ENCODE measurements around the gene APBB1IP. TPM values are rescaled to one million over a fixed set of nuclear protein-coding genes. Genes with fewer than 3 reads are reported as not detected.
"Not testable (repeated sequence)": the region's sequence is repeated elsewhere in the genome, so short reads cannot be mapped to it uniquely, and the experiment has no call there.

APBB1IP gene
- polyA plus RNA-seq, 1 experiment: 0.04 TPM

DNA sequence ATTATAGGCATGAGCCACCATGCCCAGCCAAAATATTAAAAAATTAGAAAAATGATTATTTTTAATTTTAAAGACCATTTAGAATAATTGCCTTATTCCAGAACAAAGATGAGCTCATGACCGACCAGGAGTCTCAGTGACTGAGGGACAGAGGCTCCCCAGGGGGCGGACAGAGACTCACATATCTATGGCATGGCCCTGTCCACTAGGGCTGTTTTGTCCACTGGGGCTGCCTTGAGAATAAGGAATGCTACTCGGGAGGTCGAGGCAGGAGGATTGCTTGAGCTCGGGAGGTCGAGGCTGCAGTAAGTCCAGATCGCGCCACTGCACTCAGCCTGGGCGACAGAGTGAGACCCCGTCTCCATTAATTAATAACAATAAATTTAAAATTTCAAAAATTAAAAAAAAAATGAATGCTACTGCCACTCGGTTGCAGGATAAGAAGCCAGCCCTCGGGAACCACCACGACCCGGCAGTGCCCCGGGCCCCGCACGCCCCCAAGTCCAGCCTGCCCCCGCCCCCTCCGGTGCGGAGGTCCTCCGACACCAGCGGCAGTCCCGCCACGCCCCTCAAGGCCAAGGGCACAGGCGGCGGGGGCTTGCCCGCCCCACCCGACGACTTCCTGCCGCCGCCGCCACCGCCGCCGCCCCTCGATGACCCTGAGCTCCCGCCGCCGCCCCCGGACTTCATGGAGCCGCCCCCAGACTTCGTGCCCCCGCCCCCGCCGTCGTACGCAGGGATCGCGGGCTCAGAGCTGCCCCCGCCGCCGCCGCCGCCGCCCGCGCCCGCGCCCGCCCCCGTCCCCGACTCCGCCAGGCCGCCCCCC is 128.6 kb downstream of the APBB1IP start:
- TF ChIP-seq, protein P1, sequence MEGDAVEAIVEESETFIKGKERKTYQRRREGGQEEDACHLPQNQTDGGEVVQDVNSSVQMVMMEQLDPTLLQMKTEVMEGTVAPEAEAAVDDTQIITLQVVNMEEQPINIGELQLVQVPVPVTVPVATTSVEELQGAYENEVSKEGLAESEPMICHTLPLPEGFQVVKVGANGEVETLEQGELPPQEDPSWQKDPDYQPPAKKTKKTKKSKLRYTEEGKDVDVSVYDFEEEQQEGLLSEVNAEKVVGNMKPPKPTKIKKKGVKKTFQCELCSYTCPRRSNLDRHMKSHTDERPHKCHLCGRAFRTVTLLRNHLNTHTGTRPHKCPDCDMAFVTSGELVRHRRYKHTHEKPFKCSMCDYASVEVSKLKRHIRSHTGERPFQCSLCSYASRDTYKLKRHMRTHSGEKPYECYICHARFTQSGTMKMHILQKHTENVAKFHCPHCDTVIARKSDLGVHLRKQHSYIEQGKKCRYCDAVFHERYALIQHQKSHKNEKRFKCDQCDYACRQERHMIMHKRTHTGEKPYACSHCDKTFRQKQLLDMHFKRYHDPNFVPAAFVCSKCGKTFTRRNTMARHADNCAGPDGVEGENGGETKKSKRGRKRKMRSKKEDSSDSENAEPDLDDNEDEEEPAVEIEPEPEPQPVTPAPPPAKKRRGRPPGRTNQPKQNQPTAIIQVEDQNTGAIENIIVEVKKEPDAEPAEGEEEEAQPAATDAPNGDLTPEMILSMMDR (IDR thresholded peaks at IDR 0.05; ENCODE audit: low read depth, low read length): no peak
- peaks cover 3% of the 10 kb centered on the region for H3K27me3 ChIP-seq (ENCODE audit: control insufficient read depth, insufficient read depth, low read length)
- H3K4me3 ChIP-seq (ENCODE audit: low read depth, low read length): no peak overlapping the region; the same call in 1 of the 2 replicates
- ChIA-PET POLR2A (no interaction called here), CTCF (no interaction called here)
- H3K9me3 ChIP-seq (ENCODE audit: control insufficient read depth, insufficient read depth, low read length): no peaks in the 10 kb centered on the region
- no peak overlapping the region for H3K27ac ChIP-seq (ENCODE audit: low read depth, low read length)
- no peak for DNase-seq (ENCODE audit: low read depth, low spot score)

DNA sequence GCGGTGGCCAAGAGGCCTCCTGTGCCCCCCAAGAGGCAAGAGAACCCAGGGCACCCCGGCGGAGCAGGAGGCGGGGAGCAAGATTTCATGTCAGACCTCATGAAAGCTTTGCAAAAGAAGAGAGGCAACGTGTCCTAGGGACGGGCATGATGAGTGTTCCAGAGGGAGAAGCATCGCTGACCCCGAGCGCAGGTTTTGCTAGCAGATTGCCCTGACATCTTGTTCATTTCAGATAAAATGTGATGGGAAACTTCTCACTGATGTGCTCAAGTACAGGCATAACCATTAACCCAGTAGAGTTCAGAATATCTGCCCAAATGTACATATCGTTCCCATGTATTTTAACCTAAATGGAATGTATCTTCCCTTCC is 129.2 kb downstream of the APBB1IP start:
- H3K27me3 ChIP-seq (ENCODE audit: control insufficient read depth, insufficient read depth, low read length): peaks cover 3% of the 10 kb centered on the region
- H3K9me3 ChIP-seq (ENCODE audit: control insufficient read depth, insufficient read depth, low read length): no peaks in the 10 kb centered on the region
- ChIA-PET CTCF (no interaction called here), POLR2A (no interaction called here)
- TF ChIP-seq, protein P1 (IDR thresholded peaks at IDR 0.05; ENCODE audit: low read depth, low read length): no peak
- no peak overlapping the region for H3K4me3 ChIP-seq (ENCODE audit: low read depth, low read length)
- no peak overlapping the region for H3K27ac ChIP-seq (ENCODE audit: low read depth, low read length)
- DNase-seq (ENCODE audit: low read depth, low spot score): no peak

DNA sequence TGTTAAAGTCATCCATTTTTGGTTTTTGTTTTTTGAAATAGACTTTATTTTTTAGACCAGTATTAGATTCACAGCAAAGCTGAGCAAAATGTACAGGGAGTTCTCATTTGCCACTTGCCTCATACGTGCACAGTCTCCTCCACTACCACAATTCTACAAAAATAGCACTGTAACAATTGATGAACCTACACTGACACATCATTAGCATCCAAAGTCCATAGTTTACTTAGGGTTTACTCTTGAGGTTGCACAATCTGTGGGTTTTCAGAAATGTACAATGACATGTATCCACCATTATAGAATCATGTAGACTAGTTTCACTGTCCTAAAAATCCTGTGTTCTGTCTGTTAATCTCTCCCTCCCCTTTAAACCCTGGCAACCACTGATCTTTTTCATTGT is 133.5 kb downstream of the APBB1IP start:
- no peak for DNase-seq (ENCODE audit: low read depth, low spot score)
- ChIA-PET CTCF (no interaction called here), POLR2A (no interaction called here)
- H3K4me3 ChIP-seq (ENCODE audit: low read depth, low read length): no peak overlapping the region
- H3K9me3 ChIP-seq (ENCODE audit: control insufficient read depth, insufficient read depth, low read length): no peaks in the 10 kb centered on the region
- H3K27ac ChIP-seq (ENCODE audit: low read depth, low read length): no peak overlapping the region
- H3K27me3 ChIP-seq (ENCODE audit: control insufficient read depth, insufficient read depth, low read length): no peaks in the 10 kb centered on the region
- TF ChIP-seq, protein P1 (IDR thresholded peaks at IDR 0.05; ENCODE audit: low read depth, low read length): no peak

DNA sequence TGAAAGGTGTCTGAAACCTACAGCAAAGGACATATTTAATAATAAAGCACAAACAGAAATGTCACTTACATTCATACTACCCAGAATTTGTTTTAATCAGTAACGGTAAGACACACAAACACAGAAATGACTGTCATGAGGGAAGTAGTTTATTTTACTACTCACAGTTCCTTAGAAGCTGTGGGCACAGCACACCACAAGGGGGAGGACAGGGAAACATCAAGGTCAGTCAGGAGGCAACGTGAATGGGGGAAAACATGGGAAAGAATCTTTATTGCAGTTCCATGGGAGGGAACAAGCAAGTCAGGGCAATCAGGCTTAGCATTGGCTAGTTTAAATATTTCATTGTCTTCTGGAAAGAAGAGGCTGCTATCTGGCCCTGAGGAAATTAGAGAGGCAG is 135.5 kb downstream of the APBB1IP start:
- ChIA-PET CTCF (no interaction called here), POLR2A (no interaction called here)
- TF ChIP-seq, protein P1 (IDR thresholded peaks at IDR 0.05; ENCODE audit: low read depth, low read length): no peak
- no peak for DNase-seq (ENCODE audit: low read depth, low spot score)
- H3K9me3 ChIP-seq (ENCODE audit: control insufficient read depth, insufficient read depth, low read length): no peaks in the 10 kb centered on the region
- H3K4me3 ChIP-seq (ENCODE audit: low read depth, low read length): no peak overlapping the region
- no peaks in the 10 kb centered on the region for H3K27me3 ChIP-seq (ENCODE audit: control insufficient read depth, insufficient read depth, low read length)
- H3K27ac ChIP-seq (ENCODE audit: low read depth, low read length): no peak overlapping the region

DNA sequence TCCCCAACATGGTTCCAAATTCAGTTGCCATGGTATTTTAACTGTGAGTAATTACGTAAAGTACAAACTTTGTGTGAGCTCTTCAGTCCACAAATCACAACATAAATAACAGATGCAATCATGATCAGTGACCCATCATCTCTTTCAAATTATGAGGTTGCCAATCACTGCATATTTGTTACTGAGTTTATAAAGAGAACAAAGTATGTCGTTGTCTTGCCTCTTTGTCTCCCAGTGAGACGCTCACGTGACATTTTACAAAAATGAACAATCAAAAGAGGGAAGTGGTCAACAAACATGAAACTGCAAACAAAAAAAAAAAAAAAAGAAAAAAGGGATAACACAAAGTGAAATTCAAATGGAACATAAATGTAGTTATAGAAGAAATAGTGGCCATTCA is 136.6 kb downstream of the APBB1IP start:
- CTCF ChIA-PET: interaction anchor here (0.7 kb wide), 1 partner anchor 11 kb away, joined by 5 read pairs; no protein-coding TSS in a partner anchor
- H3K9me3 ChIP-seq (ENCODE audit: control insufficient read depth, insufficient read depth, low read length): peaks cover 7% of the 10 kb centered on the region
- H3K4me3 ChIP-seq (ENCODE audit: low read depth, low read length): no peak overlapping the region
- no peak overlapping the region for H3K27ac ChIP-seq (ENCODE audit: low read depth, low read length)
- POLR2A ChIA-PET: no interaction called here
- TF ChIP-seq, protein P1 (IDR thresholded peaks at IDR 0.05; ENCODE audit: low read depth, low read length): no peak
- DNase-seq (ENCODE audit: low read depth, low spot score): no peak
- H3K27me3 ChIP-seq (ENCODE audit: control insufficient read depth, insufficient read depth, low read length): no peaks in the 10 kb centered on the region

DNA sequence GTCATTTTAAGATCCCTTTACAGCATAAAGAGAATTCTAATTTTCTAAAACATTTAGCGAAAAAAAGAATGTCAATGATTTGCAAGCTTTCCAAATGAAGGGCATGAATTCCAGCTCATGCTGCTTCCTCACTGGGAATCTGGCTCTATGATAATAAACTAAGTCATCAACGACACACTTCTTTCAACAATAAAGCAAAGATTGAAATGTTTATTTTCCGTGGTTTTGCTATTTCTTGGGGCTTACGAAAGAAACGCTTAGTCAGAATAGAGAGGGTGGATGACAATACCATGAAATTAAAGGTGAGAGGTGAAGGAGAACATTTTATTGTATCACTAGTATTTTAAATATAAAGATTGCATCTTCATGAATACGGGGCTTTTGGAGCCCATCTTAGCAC is 140.2 kb downstream of the APBB1IP start:
- peaks cover 15% of the 10 kb centered on the region for H3K9me3 ChIP-seq (ENCODE audit: control insufficient read depth, insufficient read depth, low read length)
- DNase-seq (ENCODE audit: low read depth, low spot score); H3K27me3 ChIP-seq (ENCODE audit: control insufficient read depth, insufficient read depth, low read length); POLR2A ChIA-PET; H3K27ac ChIP-seq (ENCODE audit: low read depth, low read length); CTCF ChIA-PET; H3K4me3 ChIP-seq (ENCODE audit: low read depth, low read length): not testable (repeated sequence)
